ENCODE measurements around the gene SLC8A3.

SLC8A3 gene

DNA sequence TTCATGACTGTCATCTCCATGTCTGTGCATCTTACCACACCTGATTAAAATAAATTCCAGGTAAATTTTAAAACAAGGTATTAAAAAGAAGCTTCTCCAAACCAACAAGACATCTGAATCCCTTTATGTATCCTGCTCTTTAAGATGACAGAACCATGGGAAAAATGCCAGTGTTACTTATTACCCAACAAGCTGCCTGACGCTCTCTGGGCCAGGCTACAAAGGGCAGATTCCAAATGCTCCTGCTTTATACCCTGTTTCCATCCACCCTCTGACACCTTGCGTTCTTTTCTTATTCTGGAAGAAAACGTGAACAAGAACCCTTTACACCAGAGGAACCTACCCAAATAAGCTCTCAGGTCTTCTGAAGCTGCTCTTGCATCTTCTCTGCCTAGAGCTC, 70.7 kb downstream of the SLC8A3 start:
- no peak for DNase-seq (ENCODE audit: low spot score)

DNA sequence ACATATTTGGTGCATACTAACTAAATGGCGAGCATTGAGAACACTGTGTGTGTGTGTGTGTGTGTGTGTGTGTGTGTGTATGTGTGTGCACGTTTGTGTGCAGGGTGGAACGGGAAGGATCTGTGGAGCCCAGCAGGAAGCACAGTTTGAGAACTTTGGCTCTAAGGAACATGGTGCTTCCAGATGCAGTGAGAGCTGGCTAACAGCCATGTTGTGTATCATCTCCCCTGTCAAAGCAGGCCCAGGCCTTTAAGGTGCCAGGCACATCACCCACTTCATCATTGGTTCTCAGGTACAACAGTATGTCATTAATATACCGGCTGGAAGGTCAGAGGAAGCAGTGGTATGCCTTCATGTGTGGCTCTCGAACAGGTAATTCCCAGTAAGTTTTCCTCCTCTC, 72.5 kb downstream of the SLC8A3 start:
- no peak for DNase-seq (ENCODE audit: low spot score)

DNA sequence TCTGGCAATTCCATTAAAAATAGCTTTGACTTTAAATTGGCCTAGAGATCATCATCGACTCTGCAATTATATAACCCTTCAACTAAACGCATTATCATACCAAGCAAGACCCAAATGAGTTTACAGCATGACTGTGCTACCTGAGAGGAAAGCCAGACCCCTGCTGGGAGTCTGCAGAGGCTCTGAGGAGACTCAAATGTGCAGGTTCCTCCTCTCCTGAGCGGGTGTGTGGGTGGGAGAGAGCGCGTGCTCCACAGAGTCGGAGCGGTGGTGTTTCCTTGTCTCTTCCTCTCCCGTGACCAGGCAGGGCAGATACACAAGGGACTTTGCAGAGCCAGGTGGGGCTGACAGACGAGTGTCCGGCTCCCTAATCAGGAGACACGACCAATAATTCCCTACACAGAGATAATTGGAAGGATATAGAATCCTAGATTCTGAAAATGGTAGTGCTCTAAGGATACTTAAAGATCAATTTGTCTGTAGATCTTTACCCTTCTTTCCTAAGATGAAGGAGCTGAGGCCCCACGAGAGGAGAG, 74.1 kb downstream of the SLC8A3 start:
- no peak for DNase-seq (ENCODE audit: low spot score)

DNA sequence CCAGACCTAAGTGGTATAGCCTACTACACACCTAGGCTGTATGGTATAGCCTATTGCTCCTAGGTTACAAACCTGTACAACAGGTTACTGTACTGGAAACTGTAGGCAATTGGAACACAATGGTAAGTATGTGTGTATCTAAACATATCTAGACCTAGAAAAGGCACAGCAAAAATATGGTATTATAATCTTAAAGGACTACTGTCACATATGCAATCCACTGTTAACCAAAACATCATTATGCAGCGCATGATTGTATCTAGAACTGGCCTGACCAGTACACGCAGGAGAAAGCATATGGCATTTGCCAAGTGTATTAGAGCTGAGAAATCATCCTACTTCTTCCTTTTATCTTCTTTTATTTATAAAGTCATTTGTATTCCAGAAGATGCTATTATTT, 75.5 kb downstream of the SLC8A3 start:
- no peak for DNase-seq (ENCODE audit: low spot score)

DNA sequence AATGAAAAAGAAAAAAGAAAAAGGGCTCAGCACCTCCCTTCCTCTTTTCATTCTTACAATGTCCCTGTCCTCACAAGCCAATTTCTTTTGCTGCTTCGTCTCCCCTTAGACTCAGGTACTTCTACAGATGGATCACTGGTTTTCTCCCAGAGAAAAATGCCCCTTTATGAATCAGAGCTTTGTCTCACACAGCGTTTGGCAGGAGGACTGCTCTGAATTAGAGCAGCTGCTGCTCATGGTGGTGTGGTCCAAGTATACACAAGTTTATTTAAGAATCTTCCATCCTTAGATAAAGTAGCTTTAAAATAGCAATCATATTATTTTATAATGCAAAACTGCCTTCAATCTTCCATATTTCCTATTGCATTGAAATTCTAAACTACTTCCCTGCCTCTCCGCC, 80.3 kb downstream of the SLC8A3 start:
- no peak for DNase-seq (ENCODE audit: low spot score)

DNA sequence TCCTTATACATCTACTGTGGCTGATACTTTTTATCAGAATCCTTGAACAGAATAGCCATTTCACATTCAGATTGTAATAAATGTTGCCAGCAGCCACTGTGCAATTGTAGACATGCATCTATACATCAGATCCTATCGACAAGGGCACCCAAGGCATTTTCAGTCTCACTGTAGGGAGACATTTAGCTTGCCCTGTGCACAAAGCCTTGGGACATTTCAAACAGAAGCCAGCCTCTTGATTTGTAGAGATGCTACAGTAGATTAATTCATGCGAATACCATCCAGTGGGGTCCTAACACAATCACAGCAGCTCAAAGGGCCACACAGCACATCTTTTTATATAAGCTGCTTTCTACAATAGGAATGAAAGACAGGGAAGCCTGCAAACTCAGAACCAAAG, 81.4 kb downstream of the SLC8A3 start:
- no peak for DNase-seq (ENCODE audit: low spot score)

DNA sequence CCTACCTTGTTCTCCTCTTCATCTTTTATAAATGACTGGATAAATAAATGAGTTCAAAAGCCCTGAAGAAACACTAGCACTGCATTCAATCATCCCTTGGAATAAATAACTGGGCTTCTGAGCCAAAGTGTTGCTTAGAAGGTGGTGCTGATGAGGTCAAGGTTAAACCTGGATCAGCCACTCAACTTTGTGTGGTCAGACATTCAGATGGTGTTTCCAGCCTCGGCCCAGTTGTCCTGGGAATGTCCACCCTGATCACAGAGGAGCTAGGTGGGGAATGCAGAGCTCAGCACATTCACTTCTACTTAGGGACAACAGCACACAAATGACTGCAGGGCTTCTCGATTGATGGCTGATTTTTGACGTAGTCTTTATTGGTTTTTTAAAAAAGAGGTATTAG, 88.7 kb downstream of the SLC8A3 start:
- no peak for DNase-seq (ENCODE audit: low spot score)

DNA sequence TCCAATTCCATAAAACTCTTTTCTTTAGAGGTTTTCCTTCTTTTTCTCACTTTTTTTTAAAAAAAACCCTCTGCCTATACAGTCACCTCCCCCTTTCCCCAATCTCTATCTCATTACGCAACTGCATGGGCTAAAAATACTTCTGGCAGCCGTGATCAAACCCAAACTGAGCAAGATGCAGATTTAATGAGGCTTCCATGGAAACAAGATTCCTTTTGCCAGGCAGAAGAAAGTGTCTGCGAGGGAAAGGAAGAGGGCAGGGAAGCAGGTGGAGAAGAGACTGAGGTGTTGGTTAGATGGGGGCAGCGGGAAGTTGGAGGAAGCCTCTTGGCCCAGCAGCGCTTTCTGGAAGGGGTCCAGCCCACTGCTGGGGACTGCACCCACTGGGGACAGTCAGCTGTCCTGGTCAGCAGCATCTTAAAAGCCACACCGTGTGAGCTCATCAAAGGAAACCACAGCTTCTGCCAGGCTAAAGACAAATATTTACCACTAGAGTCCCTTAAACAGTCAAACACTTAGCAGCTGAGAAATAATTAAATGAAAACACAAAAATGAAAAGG, 90.4 kb downstream of the SLC8A3 start:
- DNase-seq (ENCODE audit: low spot score), result no peak

DNA sequence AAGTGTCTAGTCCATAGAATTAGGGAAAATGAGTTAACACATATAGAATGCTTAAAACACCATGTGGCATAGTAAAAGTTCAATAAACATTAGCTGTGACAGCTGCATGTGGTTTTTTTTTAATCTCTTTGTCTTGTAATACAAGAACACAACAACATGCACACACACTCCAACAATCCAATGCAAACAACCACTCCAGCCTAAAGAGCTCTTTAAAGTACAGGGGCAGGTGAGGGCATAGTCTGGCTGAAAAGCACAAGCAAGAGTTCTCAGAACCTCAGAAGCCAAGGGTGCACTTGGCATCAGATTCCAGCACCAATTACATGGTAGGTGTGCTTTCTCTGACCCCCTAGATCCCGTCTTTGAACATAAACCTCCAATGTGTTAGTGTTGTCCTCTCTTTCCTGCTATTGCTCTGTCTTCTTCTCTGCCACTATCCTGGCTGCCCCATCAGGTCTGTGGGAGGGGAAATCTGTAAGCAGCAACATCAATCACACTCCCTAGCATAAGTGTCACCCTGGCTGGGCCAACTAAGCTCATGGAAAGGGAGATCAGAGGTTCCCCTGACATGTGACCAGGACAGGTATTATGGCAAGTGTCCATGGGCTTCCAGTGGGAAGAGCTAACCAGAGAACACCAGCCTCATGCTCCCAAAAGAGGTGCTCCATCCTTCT, 91.0 kb downstream of the SLC8A3 start:
- no peak for DNase-seq (ENCODE audit: low spot score)

DNA sequence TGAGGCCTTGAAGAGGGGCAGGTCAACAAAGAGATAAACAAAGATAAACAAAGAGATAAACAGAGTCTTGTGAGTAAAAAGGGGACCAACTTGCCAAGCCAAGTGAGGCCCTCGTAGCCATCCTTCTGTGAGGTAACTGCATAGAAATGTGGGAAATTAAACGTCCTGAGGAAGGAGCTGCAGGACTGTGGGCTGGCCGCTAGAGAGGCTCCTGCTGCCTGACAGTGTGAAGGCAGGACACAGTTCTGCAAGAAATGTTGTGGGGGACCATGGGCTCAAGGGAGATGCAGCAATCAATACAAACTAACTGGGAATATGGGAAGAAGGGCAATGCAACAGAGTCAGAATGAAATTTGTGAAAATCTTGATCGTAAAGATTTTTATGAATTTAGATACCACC, 91.9 kb downstream of the SLC8A3 start:
- DNase-seq (ENCODE audit: low spot score), result no peak

DNA sequence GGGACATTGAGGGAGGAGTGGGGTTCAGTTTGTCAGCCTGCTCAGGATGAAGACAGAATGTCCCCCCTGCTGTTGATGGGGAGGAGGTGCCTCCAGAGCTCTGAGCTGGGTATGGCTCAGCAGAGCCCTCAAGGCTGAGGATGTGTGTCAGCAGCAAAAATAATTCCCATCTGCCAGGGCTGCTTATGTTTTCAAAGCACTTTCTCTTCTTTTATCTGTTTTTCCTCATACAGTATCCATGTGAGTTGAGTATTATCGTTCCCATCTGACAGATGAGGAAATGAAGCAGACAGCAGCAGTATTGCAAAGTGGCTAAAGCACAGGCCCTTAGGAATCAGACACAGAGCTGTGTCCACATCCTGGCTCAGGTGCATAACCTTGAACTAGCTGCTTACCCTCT, 94.1 kb downstream of the SLC8A3 start:
- DNase-seq (ENCODE audit: low spot score), result no peak

DNA sequence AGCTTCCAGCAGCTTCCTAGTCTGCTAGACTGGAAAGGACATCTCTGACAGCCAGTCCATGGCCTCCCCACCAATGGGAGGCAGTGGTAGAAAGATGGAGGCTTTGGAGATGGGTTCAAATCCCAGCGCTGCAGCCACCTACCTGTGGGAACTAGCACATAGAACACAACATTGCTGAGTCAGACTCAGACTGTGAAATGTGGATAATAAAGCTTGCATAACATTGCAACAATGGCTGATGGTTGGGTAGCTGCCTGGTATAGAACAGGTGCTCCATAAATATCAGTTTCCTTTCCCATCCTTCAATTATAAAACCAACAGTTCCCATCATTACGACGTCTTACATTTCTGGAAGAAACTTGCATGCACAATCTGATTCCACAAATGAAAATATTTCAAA, 94.6 kb downstream of the SLC8A3 start:
- DNase-seq (ENCODE audit: low spot score), result no peak

DNA sequence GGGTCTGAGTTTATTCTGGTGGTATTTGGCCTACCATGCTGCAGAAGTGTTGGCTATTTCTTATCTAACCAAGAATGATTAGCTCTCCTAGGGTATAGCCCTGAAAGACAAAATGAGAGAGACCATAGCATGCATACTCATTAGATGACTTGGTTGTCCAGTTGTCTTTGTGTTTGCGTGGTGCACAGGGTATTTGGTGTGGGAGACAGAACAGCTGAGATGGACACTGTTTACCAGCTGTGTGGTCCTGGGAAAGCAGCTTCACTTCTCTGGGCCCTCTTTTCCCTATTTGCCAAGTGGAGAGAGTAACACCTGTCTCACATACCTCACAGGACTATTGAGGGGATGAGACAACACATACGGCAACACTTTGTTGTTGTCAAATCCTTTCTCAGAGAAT, 95.6 kb downstream of the SLC8A3 start:
- DNase-seq (ENCODE audit: low spot score), result no peak

DNA sequence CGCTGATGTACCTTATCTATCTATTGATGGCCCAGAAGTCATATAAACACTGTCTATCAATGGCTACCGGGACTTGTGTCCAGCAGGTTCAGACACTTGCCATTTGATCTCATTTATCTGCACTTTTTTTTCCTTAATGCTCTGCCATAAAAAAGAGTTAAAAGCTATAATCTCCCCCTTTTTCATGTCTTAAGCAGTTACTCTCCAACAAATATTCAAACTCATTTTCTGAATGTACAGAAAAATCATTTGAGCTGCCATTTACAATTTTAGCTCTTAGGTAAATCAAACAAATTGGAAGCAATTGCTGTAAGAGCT, 101.4 kb downstream of the SLC8A3 start:
- DNase-seq (ENCODE audit: low spot score), result no peak

DNA sequence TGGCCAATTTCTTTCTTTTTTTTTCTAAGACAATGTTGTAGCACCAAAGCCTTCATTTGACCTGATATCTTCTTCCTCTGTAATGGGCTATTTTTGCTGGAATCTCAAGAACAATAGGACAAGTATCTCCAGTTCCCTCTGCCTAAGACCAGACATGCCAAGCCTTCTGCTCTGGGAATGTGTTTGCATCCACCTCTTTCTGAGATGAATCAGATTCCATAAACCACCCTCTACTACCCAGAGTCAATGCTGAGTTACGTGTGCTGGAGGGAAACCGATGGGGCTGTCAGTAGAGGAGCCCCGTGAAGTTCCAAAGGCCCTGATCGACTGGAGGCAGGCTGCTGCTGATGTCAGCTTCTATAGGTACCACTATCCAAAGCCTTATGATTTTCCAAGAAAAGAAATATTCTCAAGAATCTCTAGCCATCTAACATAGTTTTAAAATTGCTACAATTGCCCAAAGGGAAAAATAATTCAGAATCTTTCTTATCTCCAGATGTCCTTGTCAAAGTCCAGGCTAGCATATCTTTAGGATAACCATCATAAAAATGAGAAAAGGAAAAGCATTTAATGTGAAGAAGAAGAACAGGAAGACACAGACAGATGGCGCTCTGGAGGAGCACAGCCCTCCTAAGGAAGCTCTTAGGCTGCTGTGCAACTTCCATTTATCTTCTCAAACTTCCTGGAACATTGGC, 101.9 kb downstream of the SLC8A3 start:
- DNase-seq (ENCODE audit: low spot score), result peak; percentile 43

DNA sequence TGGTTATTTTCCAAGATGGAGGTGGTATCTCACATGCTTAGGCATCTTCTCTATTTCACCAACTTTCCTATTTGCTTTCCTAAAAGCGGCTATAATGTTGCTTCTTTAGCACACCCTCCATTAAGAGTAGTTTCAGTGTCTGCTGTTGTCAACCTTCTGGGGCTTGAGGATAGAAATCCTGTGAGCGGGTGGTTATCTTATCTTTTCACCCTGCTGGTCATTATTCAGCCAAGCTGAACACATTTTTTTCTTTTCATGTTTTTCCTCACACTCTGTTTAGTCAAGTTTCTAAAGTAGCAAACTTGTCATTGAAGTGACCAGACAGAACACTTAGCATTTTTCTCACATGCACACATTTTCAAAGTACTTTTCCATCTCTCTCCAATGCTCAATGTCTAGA, 104.5 kb downstream of the SLC8A3 start:
- DNase-seq (ENCODE audit: low spot score), result no peak

DNA sequence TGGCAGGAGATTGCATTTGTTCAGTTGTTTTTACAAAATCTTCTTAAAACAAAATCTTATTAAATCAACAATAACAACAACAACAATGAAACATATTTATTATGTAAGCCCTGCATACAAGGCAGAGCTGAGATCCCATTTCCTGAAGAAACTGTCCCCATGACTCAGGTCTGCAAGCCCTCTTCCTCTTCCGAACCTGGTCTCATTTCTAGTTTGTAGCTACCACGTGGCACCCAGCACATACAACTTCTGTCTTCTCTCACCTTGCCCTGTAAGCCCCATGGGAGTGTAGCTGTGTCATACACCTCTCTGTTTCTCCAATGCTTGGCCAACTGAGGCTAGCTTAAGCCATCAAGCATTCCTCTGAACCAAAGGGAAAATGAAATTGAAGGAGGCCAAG, 106.4 kb downstream of the SLC8A3 start:
- no peak for DNase-seq (ENCODE audit: low spot score)

DNA sequence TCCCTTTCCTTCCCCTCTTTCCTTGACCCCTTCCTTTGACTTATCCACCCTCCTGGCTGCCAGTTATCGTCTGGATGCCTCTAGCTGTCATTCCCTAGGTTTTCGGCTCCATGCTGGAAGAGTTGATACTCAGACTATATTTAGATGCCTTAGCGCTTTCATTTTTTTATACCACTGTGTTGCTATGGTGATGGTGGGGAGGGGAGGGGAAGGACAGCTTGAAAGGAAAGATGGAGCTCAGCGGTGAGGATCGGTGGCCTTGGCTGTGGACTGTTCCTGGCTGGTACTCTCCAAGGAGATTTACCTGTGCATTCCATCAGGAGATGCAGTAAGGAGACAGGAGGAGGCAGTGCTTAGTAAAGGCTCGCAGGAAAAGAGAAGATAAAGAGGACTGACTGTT, 108.7 kb downstream of the SLC8A3 start:
- no peak for DNase-seq (ENCODE audit: low spot score)

DNA sequence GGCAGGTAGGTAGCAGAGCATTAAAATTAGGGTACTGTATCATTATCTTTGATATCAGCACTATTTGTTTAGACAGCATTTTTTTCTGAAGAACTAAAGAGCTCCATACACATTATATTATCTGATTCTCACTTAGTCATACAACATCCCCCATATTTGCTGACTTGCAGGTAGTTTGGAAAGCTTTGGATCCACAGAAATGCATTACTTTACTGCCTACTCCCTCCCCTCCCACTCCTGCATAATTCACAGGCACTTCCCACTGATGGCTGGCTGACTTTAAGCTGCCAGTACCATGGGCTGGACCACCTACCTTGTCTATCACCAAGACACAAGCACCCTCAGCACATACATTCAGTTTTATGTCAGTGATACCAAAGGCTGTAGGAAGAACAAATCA, 110.4 kb downstream of the SLC8A3 start:
- DNase-seq (ENCODE audit: low spot score), result no peak

DNA sequence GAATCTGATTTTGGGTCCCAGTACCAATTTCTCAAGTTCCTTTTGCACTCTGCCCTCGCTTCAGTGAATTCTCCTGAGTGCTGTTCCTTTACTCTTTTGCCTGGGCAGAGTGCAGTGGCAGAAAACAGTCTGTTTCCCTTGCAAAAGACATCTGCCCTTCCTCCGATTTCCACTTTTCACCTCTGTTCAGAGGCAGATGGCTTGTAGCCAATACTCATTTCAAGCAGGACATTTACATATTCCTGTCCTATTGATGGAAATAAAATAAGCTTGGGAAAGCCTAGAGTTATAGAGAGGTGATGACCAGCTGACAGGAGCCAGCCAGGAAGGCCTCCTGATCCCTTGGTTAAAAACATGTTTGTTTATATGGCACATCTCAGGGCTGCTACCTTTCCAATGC, 111.0 kb downstream of the SLC8A3 start:
- no peak for DNase-seq (ENCODE audit: low spot score)

DNA sequence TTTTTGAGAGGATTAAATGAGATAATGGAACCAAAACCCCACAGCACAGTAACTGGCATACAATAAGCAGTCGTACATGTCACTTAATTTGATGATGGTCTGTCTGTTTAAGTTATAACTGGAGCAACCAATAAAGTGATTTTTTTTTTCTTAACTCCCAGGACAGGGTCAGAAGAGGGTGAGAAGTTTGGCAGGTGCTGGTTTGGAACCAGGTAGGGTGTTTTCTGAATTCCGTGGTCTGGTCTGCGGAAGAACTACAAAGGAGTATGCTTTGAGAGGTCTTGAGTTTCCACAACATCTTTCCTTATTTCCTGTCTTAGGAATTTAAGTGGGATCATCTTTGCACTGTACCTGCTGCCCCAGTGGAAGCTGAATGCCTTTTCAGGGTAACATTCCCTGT, 111.7 kb downstream of the SLC8A3 start:
- DNase-seq (ENCODE audit: low spot score), result no peak

DNA sequence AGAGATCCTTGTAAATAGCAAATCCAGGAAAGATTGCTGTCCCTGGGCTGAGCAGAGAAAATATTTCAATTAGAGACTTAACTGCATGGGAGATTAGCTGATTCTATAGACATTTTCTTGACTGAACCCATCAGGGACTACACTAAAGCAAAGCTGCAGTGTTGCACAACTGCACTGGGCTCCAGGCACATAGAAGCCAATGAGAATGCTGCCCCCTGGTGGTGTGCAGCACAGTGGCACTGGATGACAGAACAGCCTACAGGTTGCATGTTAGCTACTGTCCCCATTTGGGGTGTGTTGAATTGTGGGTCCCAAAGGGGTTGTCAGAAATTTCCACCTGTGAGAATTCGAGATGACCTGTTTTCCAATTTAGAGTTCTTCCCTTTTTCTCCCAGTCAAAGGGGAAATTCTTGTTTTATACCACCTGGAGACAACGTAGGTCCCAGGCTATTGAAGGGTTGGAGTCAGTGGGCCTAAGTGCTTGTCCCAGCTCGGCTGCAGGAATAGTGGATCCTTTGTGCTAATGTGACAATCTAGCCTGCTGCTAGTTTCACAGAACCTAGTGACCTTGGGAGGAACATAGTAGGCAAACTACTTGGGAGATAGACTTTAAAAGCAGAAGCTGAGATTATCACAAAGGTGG, 114.7 kb downstream of the SLC8A3 start:
- peak; percentile 41 for DNase-seq (ENCODE audit: low spot score)

DNA sequence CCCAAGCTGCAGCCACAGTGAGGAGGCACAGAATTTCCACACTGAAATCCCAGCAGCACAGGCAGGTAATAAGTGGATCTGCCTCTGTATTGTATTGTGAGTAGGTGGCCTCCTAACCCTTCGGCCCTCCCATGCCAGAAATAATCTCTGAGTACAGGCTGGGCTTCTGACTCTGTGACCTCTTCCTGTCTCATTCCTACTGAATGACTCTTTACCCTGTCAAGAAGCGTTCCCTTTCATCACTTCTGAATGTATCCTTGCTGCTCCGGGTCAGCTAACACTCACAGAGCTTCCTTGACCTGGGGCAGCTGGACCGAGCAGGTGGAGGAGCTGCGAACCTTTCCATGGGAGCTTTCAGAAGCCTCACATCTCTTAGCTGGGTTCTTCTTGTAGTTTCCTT, 119.6 kb downstream of the SLC8A3 start:
- DNase-seq (ENCODE audit: low spot score), result no peak

Measured in hematopoietic multipotent progenitor cell treated with erythropoietin and hydrocortisone succinate and interleukin-3 and kit ligand, for 15 days (in vitro differentiated cells).